Hematopoietic multipotent progenitor cell treated with erythropoietin and hydrocortisone succinate and interleukin-3 and kit ligand, for 6 days (in vitro differentiated cells): ENCODE measurements around the gene POLE.
A peak's percentile ranks its signal among the peaks of the same experiment; 100 is the strongest.
"Not testable (repeated sequence)": the region's sequence is repeated elsewhere in the genome, so short reads cannot be mapped to it uniquely, and the experiment has no call there.

ENCODE experiments used
- DNase-seq: peaks from one replicate; pipeline ENCODE4 v3.0.0-alpha.2; 2015

The POLE gene

DNA sequence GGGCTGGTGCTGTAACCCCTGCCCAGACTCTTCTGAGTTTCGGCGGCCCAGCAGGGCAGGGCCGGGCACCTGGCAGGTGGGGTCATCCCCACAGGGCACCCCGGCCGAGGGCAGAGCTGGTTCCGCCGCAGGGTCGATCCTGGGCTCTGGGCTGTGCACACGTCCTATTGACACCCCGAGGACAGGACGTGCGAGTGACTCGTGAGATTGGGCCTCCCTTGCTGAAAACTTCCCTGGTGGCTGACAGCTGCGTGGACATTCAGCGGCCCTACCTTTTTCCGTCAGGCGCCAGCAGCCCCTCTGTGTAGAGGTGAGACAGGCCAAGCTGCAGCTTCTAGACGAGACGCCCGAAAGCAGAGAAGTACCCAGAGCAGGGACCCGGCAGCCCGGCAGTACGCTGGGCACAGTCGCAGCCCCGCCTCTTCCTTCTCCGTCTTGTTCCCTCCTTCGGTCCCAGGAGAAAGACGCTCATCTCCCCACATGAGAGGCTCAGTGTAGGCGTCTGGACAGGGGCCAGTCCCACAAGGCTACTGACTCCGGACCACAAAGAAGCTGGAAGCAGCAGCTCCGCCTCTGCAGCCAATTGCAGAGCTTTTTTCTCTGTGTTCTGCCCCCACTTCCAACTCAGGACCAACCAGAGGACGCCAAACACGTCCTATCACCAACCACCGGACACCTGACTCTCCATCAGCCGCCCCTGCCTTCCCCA is 76.9 kb downstream of the POLE start, which contains the start of gene LRCOL1:
TSS of gene LRCOL1 (minus strand) at position 532 of the 709 bp plus-strand sequence. CDS start 4,331 bp downstream, outside the sequence.
- DNase-seq, result no peak

DNA sequence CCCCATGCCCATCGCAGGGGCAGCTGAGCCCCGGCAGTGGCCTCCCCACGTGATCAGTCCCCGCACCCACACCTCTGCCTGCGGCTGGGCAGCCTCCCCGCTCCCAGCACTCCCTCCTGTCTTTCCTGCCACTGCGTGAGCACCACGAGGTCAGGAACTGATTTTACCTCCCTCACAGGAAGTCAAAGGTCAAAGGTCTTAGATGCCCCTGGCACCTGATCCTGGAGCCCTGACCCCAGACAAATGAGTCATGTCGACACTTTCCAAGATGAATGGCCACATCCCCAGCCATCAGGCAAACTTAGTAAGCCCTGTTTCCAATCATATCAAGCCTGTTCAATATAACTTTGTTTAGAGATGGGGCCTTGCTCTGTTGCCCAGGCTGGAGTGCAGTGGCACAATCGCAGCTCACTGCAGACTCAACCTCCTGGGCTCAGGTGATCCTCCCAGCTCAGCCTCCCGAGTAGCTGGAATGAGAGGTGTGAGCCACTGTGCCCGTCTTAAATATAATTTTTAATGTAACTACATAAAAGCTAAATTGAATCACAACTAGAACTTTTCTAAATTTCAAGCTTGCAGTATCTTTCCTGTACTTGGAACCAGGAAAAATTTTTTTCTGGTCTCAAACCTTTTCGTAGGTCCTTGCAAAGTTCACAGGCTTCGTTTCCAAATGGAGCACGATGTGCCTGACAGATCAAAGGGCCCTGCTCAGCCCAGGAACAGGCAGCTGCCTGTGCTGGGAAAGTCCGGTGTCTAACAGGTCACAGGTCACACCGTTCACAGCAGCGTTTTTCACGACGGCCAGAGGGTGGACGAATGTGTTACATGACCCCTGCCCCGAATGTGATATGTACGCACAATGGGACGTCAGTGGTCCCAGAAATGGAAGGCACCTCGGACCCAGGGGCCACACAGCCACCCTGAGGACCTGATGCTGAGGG is 78.6 kb downstream of the POLE start:
- DNase-seq, result no peak

DNA sequence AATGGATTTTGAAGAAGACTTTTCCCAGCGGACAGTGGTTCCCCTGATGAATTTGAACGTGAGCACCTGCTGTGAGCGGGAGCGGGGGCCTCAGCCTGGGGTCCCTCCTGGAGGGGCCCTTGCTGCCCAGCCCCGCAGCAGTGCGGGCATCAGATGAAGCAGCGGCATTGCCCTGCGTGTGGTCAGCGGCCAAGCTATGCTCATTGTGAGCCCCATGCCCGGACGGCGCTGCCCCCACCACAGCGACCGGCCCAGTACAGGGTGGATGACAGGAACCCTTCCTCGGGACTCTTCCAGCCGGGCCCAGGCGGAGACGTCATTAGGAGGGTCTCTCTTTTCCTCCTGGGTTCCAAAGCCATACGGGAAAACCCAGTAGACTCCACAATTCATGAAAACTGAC is 80.2 kb downstream of the POLE start:
- no peak for DNase-seq

DNA sequence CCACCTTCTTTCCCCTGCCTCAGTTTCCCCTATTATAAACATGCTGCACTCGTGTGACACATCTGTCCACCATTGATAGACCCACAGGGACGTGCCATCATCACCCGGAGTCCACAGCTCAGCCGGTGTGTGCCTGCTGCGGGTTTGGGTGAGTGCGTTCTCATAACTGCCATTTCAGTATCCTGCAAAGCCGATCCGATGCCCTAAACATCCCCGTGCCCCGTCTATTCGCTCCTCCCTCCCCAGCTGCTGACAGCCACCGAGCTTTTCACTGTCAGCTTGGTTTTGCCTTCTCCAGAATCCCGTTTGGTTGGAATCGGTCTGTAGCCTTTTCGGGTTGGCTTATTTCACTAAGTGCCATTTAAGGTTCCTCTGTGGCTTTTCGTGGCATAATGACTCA is 80.7 kb downstream of the POLE start:
- no peak for DNase-seq

DNA sequence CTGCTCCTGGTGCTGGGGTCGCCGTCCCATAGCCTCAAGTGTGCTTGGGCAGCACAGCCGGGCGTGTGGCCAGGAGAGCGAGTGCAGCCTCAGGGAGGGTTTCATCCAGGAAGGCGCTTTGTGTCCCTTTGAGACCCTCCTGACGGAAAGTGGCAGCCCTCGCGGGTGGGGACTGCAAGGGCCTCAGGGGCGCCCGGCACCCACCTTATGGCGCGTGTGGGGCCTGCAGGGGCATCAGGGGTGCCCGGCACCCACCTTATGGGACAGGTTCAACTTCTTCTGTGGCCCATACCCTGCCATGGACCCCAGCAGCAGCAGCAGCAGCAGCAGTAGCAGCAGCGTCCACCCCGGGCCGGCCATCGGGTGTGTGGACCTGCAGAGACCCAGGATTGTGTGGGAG is 81.2 kb downstream of the POLE start:
- DNase-seq, result no peak

DNA sequence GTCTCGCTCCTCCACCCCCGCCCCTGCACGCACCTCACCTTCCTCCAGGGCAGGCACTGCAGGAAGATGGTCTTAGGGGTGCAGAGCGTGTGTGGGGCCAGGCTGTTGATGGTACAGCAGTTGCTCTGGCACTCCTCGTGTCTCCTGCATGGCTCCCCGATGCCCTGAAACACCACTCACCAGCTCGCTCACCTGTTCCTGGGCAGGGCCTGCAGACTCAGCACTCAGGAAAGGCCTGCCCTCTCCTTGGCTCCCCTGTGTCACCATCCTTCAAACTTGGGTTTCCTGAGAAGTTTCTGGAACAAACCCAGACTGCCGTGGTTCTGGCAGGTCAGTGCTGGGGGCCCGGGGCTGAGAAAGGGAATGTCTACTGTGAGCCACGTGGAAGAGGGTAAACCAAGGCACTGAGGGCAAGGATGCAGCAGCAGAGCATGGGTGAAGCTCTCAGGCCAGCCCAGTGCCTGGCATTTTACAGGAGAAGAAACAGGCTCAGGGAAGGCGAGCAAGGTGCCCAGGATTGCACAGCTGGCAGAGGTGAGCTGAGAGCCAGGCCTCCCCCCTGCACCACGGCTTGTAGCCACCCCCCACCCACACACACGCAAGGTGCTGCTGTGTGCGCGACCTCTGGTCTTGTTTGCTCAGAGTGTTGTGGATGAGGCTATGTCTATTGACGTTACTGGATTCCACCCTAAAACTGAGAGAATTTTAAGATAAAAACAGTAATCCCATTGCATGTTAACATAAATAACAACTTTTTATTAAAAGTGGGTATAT is 82.3 kb downstream of the POLE start:
- no peak for DNase-seq

DNA sequence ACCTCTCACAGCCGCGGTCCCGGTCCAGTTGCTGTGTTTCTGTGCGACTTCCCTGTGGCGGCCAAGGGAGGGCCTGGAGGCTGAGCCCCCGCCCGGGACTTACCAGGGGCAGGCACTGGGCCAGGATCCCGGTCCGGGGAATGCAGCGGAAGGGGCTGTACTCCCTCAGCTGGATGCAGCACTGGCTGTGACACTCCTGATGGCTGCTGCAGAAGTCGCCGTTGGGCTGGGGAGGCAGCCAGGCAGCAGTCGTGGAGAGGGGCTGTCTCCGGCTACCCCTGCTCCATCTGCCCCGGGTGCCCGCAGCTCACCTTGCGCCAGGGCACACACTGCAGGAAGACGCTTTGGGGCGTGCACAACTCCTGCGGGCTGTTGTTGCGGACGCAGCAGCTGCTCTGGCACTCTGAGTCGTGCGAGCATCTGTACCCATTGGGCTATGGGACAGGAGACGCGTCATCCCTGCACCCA is 83.0 kb downstream of the POLE start:
- DNase-seq, result no peak

DNA sequence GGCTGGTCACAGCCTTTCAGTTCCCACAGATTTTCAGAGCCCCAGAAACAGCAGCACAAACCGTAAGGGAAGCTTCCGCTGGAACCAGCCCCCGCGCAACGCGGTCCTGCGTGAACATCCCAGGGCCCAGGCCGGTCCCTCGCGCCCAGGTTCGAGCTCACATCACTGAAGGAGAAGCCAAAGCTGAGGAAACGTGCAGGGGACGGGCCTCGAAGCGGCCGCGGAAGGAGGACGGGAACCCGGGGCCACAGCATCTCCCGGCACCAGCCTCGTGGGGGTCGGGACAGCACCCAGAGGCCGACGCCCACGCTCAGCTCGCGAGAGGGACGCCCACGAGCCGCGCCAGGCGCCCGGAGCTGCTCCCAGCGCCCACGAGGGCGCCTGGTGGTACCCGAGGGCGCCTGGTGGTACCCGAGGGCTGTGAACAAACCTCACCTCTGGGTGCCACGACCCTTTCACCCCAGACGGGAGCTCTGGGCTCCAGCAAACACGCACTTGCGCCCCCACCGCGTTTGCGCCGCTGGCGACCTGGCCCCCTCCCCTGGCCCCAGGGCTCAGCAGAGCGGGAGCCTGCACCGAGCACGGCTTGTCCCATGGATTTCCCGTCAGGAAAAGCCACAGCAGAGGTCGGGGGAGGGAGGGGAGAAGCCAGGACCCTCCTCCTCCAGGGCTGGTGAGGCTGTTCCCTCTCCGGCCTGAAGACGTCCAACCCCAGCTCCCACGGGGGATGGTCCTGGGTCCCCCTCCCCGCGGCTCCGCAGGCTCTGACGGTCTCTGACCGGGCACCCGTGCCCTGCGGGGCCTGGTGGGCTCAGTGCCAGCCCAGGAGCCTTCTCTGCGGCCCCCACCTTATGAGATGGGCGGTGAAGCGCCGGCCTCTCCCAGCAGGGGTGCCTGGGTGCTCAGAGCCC is 83.6 kb downstream of the POLE start:
- no peak for DNase-seq

DNA sequence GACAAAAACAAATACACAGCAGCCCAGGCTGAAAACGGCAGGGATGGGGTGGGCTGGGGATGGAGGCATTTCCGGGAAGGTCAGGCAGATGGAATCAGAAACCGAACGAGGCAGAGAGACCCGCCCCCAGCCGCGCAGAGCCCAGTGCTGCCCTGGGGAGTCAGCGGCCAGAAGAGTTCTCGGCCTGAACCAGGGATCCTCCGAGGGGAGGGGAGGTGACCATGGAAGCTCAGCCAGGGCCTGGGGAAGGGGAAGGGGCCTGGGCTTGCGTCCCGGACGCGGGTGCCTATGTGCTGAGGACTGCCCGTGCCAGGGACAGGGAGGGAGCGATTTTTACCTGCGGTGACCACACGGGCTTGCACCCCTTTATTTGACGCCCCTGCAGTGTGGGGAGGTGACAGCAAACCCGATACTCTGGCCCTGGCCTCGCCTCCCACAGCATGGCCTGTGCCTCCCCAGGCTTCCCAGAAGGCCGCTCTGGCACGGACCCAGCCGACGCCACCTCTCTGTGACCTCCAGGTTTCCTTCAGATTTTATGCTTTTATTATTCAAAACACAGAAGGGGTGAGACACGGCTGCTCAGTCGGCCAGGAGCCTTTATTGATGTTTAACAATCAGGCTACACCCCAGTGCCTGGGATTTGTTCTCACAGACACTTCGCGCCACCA is 84.4 kb downstream of the POLE start:
- DNase-seq, result no peak

DNA sequence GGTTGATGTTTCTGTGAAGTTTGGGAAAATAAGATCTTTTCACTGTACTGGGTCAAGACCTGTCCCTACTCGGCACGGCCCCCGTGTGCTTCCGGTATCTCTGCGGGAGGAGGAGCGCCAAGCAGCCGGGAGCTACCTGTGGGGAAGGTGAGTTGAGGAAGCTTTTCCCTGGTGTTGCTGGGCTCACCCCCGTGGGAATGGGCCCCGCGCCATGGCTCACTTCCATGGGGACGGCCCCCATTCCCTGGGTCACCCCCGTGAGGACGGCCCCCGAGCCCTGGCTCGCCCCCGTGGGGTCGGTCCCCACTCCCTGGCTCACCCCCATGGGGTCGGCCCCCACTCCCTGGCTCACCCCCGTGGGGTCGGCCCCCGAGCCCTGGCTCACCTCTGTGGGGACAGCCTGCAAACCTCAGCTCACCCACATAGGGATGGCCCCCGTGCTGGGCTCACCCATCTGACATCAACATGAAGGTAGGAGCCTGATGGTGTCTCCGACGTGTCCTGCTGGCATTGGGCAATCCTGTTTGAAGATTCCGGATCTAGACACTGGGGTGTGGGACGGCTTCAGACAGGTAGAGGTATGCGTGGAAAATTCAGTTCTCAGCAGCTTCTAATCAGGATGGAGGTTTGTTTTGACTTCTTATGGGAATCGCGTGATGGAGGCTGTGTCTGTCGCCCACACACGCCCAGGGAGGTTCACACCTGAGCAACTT is 85.8 kb downstream of the POLE start:
- no peak for DNase-seq

DNA sequence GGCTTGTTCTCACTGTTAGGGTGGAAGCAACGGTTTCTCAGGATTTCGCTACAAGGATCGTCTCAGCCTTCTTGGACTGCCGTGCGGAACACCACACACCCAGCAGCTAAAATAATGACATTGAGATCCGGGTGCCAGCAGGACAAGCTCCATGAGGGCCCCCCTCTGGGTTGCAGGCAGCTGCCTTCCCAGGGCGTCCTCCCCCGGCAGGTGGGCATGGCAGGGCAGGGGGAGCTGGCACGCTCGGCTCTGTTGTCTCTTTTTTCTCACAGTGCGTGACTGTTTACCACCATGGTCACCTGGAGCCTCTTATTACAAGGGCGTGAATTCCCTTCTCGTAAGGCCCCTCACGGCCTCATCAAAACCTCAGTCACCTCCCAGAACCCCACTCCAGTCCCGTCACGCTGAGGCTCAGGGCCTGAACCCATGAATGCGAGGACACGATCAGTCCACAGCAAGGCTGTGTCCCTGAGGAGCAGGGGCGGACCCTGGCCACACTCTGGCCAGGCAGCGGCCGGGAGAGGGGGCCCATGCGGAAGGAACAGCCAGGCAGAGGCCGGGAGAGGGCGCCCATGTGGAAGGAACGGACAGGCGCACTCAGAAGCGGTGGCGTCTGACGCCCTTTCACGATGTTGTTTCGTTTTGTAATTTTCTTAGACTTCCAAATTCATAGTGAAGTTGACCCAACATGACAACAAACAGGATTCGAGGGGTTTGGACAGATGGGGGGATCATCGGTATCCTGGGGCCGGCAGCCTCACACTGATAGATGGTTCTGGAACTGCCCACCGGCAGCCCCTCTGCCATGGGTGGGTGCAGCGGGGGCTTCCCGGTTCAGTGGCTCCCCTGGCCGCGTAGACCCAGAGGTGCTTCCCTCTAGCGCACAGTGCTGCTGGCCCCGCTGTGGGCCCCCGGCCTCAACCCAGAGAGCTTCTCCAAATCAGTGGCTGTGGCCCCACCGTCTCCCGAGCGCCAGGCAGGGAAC is 86.8 kb downstream of the POLE start:
- DNase-seq, result peak; percentile 78

DNA sequence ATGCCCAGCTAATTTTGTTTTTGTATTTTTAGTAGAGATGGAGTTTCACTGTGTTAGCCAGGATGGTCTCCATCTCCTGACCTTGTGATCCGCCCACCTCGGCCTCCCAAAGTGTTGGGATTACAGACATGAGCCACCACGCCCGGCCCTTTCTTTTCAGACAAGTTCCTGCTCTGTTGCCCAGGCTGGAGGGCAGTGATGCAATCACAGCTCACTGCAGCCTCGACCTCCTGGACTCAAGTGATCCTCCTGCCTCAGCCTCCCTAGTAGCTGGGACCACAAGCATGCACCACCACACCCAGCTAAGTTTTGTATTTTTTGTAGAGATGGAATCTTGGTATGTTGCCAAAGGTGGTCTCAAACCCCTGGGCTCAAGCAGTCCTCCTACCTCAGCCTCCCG is 87.6 kb downstream of the POLE start:
- not testable (repeated sequence) for DNase-seq

DNA sequence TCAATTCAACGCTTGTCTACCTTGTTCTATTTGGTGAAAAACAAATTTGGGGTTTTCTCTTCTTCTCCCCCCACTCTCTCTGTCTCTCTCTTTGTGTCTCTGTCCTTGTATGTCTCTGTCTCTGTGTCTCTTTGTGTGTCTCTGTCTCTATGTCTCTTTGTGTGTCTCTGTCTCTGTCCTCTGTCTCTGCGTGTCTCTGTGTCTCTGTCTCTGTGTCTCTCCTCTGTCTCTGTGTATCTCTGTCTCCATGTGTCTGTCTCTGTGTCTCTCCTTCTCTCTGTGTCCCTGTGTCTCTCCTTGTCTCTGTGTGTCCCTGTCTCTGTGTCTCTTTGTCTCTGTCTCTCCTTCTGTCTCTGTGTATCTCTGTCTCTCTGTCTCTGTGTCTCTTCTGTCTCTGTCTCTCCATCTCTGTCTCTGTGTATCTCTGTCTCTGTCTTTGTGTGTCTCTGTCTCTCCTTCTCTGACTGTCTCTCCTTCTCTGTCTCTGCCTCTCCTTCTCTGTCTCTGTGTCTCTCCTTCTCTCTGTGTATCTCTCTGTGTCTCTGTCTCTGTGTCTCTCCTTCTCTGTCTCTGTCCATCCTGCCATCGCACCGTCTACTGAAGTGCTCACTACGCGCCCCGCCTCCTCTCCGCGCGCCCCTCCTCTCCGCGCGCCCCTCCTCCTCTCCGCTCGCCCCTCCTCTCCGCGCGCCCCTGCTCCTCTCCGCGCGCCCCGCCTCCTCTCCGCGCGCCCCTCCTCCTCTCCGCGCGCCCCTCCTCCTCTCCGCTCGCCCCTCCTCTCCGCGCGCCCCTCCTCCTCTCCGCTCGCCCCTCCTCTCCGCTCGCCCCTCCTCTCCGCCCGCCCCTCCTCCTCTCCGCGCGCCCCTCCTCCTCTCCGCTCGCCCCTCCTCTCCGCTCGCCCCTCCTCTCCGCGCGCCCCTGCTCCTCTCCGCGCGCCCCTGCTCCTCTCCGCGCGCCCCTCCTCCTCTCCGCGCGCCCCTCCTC is 89.5 kb downstream of the POLE start:
- peak; percentile 26 for DNase-seq

DNA sequence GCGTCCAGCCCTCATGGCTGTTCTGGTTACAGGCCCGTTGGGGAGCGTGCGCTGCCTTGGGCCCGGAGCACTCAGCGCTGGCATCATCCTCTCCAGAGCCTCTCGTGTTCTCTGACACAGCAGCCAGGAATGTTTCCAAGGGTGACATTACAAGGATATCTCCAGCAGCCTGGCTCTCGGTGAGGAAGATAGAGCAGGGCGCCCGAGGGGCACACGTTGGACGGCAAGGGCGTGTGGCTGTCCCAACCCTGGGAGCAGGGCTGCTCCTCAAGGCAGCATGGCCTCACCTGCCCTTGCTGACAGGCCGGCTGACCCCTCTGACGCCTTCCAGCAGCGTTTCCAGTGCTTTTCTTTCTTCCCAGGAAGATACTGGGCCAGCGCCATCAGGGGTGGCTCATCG is 91.1 kb downstream of the POLE start:
- DNase-seq, result no peak

DNA sequence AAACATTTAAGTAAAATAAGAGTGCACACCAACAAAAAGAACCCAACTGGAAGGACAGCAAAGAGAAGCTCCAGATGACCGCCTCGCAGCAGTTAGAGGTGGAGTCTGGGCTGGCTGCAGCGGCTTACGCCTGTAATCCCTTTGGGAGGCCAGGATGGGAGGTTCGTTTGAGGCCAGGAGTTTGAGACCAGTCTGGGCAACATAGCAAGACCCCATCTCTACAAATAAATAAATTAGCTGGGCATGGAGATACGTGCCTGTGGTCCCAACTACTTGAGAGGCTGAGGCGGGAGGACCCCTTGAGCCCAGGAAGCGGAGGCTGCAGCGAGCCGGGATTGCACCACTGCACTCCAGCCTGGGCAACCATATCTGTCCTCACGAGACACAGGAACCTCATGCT is 92.0 kb downstream of the POLE start:
- DNase-seq, result no peak

DNA sequence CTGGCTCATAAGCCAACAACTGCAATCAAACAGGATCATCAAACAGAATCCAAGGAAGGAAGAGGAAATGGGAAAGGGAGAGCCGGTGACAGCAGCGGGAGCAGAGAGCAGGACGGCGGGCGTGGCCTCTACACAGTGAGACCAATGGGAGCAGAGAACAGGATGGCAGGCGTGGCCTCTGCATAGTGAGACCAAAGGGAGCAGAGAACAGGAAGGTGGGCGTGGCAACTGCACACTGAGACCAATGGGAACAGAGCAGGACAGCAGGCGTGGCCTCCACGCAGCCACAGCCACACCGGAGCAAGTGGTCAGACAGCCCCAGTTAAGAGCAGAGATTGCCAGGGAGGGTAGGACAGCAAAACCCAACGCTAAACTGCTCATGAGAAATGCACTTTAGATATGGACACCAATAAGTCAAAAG is 93.2 kb downstream of the POLE start:
- DNase-seq, result peak; percentile 87

DNA sequence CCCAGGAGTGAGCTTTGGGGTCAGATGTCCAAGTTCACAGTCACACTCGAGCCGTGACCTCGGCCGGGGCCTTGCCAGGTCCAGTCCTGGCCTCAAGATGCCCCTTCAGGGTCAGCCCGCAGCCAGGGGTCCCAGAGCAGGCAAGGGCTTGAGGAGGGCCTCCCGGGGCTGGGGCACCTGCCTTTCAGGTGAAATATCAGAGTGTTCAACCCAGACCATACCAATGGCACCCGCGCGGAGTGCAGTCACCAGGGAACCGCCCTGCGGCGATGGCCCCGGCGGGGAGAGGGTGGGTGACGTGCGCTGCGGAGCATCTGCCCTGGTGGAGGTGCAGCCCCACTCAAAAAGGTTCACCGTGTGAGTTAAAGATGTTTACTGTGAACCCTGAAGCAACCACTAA is 93.6 kb downstream of the POLE start:
- DNase-seq, result no peak

DNA sequence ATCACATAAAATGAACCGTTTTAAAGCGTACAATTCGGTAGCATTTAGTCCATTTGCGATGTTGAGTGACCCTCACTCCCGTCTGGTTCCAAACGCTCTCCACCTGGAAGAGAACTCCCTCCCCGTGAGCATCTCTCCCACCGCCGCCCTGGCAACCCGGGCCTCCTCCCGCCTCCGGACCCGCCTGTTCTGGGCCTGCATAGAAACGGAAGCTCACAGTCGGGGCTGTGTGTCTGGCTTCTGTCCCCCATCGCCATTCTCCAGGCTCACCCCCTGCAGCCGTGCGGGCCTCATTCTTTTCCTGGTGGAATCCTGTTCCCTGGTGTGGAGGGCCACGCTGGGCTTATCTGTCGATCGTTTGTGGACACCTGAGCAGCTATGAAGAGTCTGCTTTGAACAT is 94.1 kb downstream of the POLE start:
- no peak for DNase-seq
